H9 (cell line): ENCODE results near the gene SLX4IP. TPM values are rescaled to one million over a fixed set of nuclear protein-coding genes. Genes with fewer than 3 reads are reported as not detected.

Source experiments
- DNase-seq: peaks from one replicate; pipeline ENCODE4 v3.0.0-alpha.2; 2017
- H2AFZ ChIP-seq: one replicate; pipeline ENCODE4 v1.6.1; 2013; ENCODE audit warnings: mild to moderate bottlenecking, low read length, control low read depth, moderate library complexity
- H2AK5ac ChIP-seq: 2 replicates; pipeline ENCODE4 v1.6.1; 2013; ENCODE audit warnings: low read length, control low read depth, mixed read lengths; ENCODE audit not compliant: insufficient read length
- H2BK120ac ChIP-seq: one replicate; pipeline ENCODE4 v1.6.1; 2013; ENCODE audit warnings: low read depth, mild to moderate bottlenecking, low read length, control low read depth, inconsistent platforms; ENCODE audit not compliant: poor library complexity, severe bottlenecking
- H2BK12ac ChIP-seq: 2 replicates; pipeline ENCODE4 v1.6.1; 2013; ENCODE audit warnings: low read length, control low read depth, mixed read lengths, low read depth; ENCODE audit not compliant: insufficient read length
- H2BK15ac ChIP-seq: 2 replicates; pipeline ENCODE4 v1.6.1; 2013; ENCODE audit warnings: low read depth, low read length, control low read depth
- H2BK20ac ChIP-seq: one replicate; pipeline ENCODE4 v1.6.1; 2013; ENCODE audit warnings: low read depth, mild to moderate bottlenecking, low read length, control low read depth, inconsistent platforms; ENCODE audit not compliant: poor library complexity, severe bottlenecking
- H2BK5ac ChIP-seq: 2 replicates; pipeline ENCODE4 v1.6.1; 2013; ENCODE audit warnings: low read length, control low read depth, mixed read lengths; ENCODE audit not compliant: insufficient read length
- H3K14ac ChIP-seq: 2 replicates; pipeline ENCODE4 v1.6.1; 2013; ENCODE audit warnings: low read length, control low read depth; ENCODE audit not compliant: insufficient read depth
- H3K18ac ChIP-seq: 2 replicates; pipeline ENCODE4 v1.6.1; 2013; ENCODE audit warnings: low read depth, mild to moderate bottlenecking, mixed read lengths, low read length, control low read depth; ENCODE audit not compliant: insufficient read length
- H3K23ac ChIP-seq: 2 replicates; pipeline ENCODE4 v1.6.1; 2013; ENCODE audit warnings: low read length, control low read depth, mixed read lengths, low read depth; ENCODE audit not compliant: insufficient read length
- H3K23me2 ChIP-seq: 2 replicates; pipeline ENCODE4 v1.6.1; 2013; ENCODE audit warnings: low read depth, mild to moderate bottlenecking, mixed read lengths, low read length, control low read depth; ENCODE audit not compliant: insufficient read length, poor library complexity, severe bottlenecking
- H3K27ac ChIP-seq: 2 replicates; pipeline ENCODE4 v1.5.1; 2013; ENCODE audit warnings: low read length, control low read depth, mixed read lengths, low read depth; ENCODE audit not compliant: insufficient read length
- H3K27me3 ChIP-seq: 2 replicates; pipeline ENCODE4 v1.6.1; 2013; ENCODE audit warnings: low read length, control low read depth, inconsistent platforms; ENCODE audit not compliant: insufficient read depth
- H3K4ac ChIP-seq: 2 replicates; pipeline ENCODE4 v1.6.1; 2013; ENCODE audit warnings: low read depth, mild to moderate bottlenecking, control low read depth, inconsistent platforms, low read length, moderate library complexity
- H3K4me1 ChIP-seq: 2 replicates; pipeline ENCODE4 v1.6.1; 2013; ENCODE audit warnings: low read length, control low read depth, inconsistent platforms; ENCODE audit not compliant: insufficient read depth
- H3K4me2 ChIP-seq: 2 replicates; pipeline ENCODE4 v1.6.1; 2013; ENCODE audit warnings: low read length, control low read depth, mixed read lengths; ENCODE audit not compliant: insufficient read length, insufficient read depth
- H3K56ac ChIP-seq: 2 replicates; pipeline ENCODE4 v1.6.1; 2013; ENCODE audit warnings: low read depth, mild to moderate bottlenecking, mixed read lengths, low read length, control low read depth; ENCODE audit not compliant: insufficient read length
- H3K79me1 ChIP-seq: 2 replicates; pipeline ENCODE4 v1.6.1; 2013; ENCODE audit warnings: low read depth, mild to moderate bottlenecking, moderate library complexity, low read length, control low read depth, inconsistent platforms; ENCODE audit not compliant: insufficient read depth, poor library complexity, severe bottlenecking
- H3K79me2 ChIP-seq: 2 replicates; pipeline ENCODE4 v1.6.1; 2013; ENCODE audit warnings: low read length, control low read depth, inconsistent platforms; ENCODE audit not compliant: insufficient read depth
- H3K9ac ChIP-seq: 2 replicates; pipeline ENCODE4 v1.6.1; 2013; ENCODE audit warnings: low read length, control low read depth, mixed read lengths; ENCODE audit not compliant: insufficient read length; ENCODE audit errors: extremely low read depth
- H3K9me3 ChIP-seq: one replicate; pipeline ENCODE4 v1.6.1; 2013; ENCODE audit warnings: low read depth, low read length, inconsistent platforms; ENCODE audit not compliant: control insufficient read depth
- H3T11ph ChIP-seq: one replicate; pipeline ENCODE4 v1.6.1; 2013; ENCODE audit warnings: mild to moderate bottlenecking, low read length, control low read depth, inconsistent platforms
- H4K20me1 ChIP-seq: one replicate; pipeline ENCODE4 v1.6.1; 2013; ENCODE audit not compliant: control insufficient read depth, insufficient read length, insufficient read depth
- H4K5ac ChIP-seq: 2 replicates; pipeline ENCODE4 v1.6.1; 2013; ENCODE audit warnings: low read depth, mild to moderate bottlenecking, mixed read lengths, low read length, control low read depth; ENCODE audit not compliant: insufficient read length
- H4K8ac ChIP-seq: replicated peaks from 2 replicates; pipeline ENCODE4 v1.6.1; 2013; ENCODE audit warnings: low read length, control low read depth, mixed read lengths, low read depth; ENCODE audit not compliant: insufficient read length
- H4K91ac ChIP-seq: 2 replicates; pipeline ENCODE4 v1.6.1; 2013; ENCODE audit warnings: low read depth, mild to moderate bottlenecking, moderate library complexity, mixed read lengths, low read length, control low read depth; ENCODE audit not compliant: insufficient read length
- H3K27ac Mint-ChIP-seq, 3 experiments: 2 replicates in 2 of 3; 3 replicates in 1 of 3; pipeline ENCODE4 v1.8.0; 2020 to 2021; ENCODE audit warnings: mixed read lengths in 3 of 3, mild to moderate bottlenecking in 1 of 3, moderate library complexity in 1 of 3
- H3K27me3 Mint-ChIP-seq: 2 replicates; pipeline ENCODE4 v1.8.0; 2021; ENCODE audit warnings: low read depth, mild to moderate bottlenecking, moderate library complexity, mixed read lengths
- H3K36me3 Mint-ChIP-seq, 3 experiments: 2 replicates in 2 of 3; 3 replicates in 1 of 3; pipeline ENCODE4 v1.8.0; 2020 to 2021; ENCODE audit warnings: low read depth in 3 of 3, mixed read lengths in 3 of 3; ENCODE audit not compliant: insufficient read depth in 1 of 3
- H3K4me1 Mint-ChIP-seq, 2 experiments: 2 replicates each; pipeline ENCODE4 v1.8.0; 2020; ENCODE audit warnings: mixed read lengths in 2 of 2
- H3K4me3 Mint-ChIP-seq, 2 experiments: 2 replicates in 1 of 2; 3 replicates in 1 of 2; pipeline ENCODE4 v1.8.0; 2020 to 2021; ENCODE audit warnings: mild to moderate bottlenecking in 2 of 2, mixed read lengths in 2 of 2, moderate library complexity in 1 of 2
- H3K9me3 Mint-ChIP-seq, 2 experiments: 2 replicates in 1 of 2; 3 replicates in 1 of 2; pipeline ENCODE4 v1.8.0; 2020; ENCODE audit warnings: mild to moderate bottlenecking in 2 of 2, mixed read lengths in 2 of 2, moderate library complexity in 1 of 2
- WGBS: extraction: QIAGEN DNeasy Blood & Tissue Kit; methylation state at CpG from one replicate; pipeline ENCODE4 v1.1.7; 2013; ENCODE audit warnings: missing lambda C conversion rate, low lambda C conversion rate, mixed read lengths; ENCODE audit not compliant: insufficient read length; ENCODE audit errors: extremely low coverage; 5-methylcytosine and 5-hydroxymethylcytosine counted together
- total RNA-seq: library from RNA; stranded (reverse); gene quantifications from 2 replicates; pipeline ENCODE4 v1.2.1, GENCODE V29; 2021
- TF ChIP-seq, protein P1 (sequence below): fragments of 200-600 bp; sonication (generic); conservative IDR thresholded peaks from 3 replicates; pipeline ENCODE4 v1.8.0; 2021; ENCODE audit warnings: antibody characterized with exemption, mild to moderate bottlenecking

SLX4IP gene
- total RNA-seq, 1 experiment from 2014 or later: 7.9 TPM

DNA sequence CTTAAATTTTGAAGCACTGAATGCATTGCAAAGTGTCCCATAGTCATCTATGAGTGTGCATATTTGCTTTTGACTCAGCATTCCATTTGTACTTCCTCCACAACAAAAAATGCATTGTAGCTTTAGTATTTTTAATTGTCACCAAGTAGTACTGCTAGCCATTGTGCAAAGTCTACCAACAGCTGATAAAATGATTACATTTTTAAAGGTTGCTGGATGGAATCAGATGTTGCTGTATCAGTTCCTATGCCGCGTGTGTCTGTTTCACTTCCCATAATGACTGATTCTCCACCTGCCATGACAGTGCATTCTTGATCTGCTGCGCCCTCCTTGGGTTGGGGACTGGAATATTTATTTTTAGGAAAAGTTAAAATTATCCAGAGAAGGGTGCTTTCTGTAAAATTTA is 41.2 kb downstream of the SLX4IP start:
- Histone ChIP-seq H3K9ac (no peak overlapping the region), H2BK20ac (no peak overlapping the region), H2BK12ac (no peak overlapping the region), H3K14ac (no peak overlapping the region), H3T11ph (no peak overlapping the region), H3K4ac (no peak overlapping the region), H2BK15ac (no peak overlapping the region), H3K4me2 (no peak overlapping the region), H4K20me1 (no peaks in the 10 kb centered on the region), H4K8ac (no peak overlapping the region), H3K27me3 (no peaks in the 10 kb centered on the region), H3K23me2 (no peaks in the 10 kb centered on the region), H3K18ac (no peak overlapping the region), H2AK5ac (no peak overlapping the region), H3K23ac (no peak overlapping the region), H3K27ac (no peak overlapping the region), H4K91ac (no peak overlapping the region), H4K5ac (peak overlapping the region; percentile 38), H2AFZ (no peak overlapping the region), H3K4me1 (no peaks in the 10 kb centered on the region), H2BK120ac (no peak overlapping the region), H3K9me3 (no peaks in the 10 kb centered on the region), H2BK5ac (no peak overlapping the region), H3K56ac (no peak overlapping the region), H3K79me1 (no peaks in the 10 kb centered on the region), H3K79me2 (no peaks in the 10 kb centered on the region)
- no CpG with 5 or more reads among the region's 3 CpGs for WGBS
- H3K36me3 Mint-ChIP-seq: peaks cover 0 to 2% (median 0%) of the 10 kb centered on the region in 3 experiments; a peak in 4 of 7 replicates
- DNase-seq: no peak
- peaks cover 28 to 37% of the 10 kb centered on the region in 2 experiments for H3K4me1 Mint-ChIP-seq
- H3K9me3 Mint-ChIP-seq: no peaks in the 10 kb centered on the region
- H3K27me3 Mint-ChIP-seq: no peaks in the 10 kb centered on the region
- no peak overlapping the region; a peak in 1 of 7 replicates for H3K27ac Mint-ChIP-seq
- no peak overlapping the region for H3K4me3 Mint-ChIP-seq
- TF ChIP-seq, protein P1, sequence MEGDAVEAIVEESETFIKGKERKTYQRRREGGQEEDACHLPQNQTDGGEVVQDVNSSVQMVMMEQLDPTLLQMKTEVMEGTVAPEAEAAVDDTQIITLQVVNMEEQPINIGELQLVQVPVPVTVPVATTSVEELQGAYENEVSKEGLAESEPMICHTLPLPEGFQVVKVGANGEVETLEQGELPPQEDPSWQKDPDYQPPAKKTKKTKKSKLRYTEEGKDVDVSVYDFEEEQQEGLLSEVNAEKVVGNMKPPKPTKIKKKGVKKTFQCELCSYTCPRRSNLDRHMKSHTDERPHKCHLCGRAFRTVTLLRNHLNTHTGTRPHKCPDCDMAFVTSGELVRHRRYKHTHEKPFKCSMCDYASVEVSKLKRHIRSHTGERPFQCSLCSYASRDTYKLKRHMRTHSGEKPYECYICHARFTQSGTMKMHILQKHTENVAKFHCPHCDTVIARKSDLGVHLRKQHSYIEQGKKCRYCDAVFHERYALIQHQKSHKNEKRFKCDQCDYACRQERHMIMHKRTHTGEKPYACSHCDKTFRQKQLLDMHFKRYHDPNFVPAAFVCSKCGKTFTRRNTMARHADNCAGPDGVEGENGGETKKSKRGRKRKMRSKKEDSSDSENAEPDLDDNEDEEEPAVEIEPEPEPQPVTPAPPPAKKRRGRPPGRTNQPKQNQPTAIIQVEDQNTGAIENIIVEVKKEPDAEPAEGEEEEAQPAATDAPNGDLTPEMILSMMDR: no peak
